Ectodermal cell (in vitro differentiated cells): Measurements from ENCODE around the gene TTC22.
"Not testable (repeated sequence)": the region's sequence is repeated elsewhere in the genome, so short reads cannot be mapped to it uniquely, and the experiment has no call there.

ENCODE experiments used
- H3K27ac ChIP-seq: 2 replicates; pipeline ENCODE4 v1.7.0; 2013; ENCODE audit warnings: mild to moderate bottlenecking, low read depth, low read length; ENCODE audit not compliant: insufficient read depth, poor library complexity, severe bottlenecking
- H3K27me3 ChIP-seq: 2 replicates; pipeline ENCODE4 v1.7.0; 2013; ENCODE audit warnings: mild to moderate bottlenecking, low read length; ENCODE audit not compliant: insufficient read depth, control insufficient read depth, poor library complexity, severe bottlenecking
- H3K36me3 ChIP-seq: one replicate; pipeline ENCODE4 v1.7.0; 2013; ENCODE audit warnings: low read length; ENCODE audit not compliant: control insufficient read depth, insufficient read depth
- H3K4me1 ChIP-seq: one replicate; pipeline ENCODE4 v1.7.0; 2013; ENCODE audit warnings: low read length; ENCODE audit not compliant: control insufficient read depth, insufficient read depth
- H3K4me3 ChIP-seq: 2 replicates; pipeline ENCODE4 v1.7.0; 2013; ENCODE audit warnings: low read depth, low read length, control low read depth; ENCODE audit not compliant: insufficient read depth
- H3K9me3 ChIP-seq: 2 replicates; pipeline ENCODE4 v1.7.0; 2013; ENCODE audit warnings: mild to moderate bottlenecking, low read length, moderate library complexity; ENCODE audit not compliant: control insufficient read depth
- WGBS, 2 experiments: methylation state at CpG; one replicate each; pipeline ENCODE4 v1.1.7; 2013; ENCODE audit warnings: missing lambda C conversion rate in 2 of 2; 5-methylcytosine and 5-hydroxymethylcytosine counted together

The TTC22 gene

DNA sequence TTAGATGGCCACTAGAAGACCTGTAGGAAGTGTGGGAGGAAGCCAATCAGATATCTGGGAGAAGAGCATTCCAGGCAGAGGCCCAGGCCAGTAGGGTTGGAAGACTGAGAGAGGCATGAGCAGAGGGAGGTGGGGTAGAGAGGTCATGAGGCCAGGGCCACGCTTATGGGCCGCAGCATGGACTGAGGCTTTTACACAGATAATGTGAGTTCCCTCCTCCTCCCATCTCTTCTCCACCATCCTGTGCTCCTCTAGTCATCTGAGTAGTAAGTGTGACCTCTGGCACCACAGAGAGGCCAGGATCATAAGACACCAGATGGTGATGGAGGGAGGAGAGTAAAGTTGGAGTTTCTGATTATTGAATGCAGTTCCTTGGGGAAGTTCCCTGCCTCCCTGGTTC, 17.1 kb downstream of the TTC22 start:
- H3K27me3 ChIP-seq: peaks cover 47% of the 10 kb centered on the region
- H3K27ac ChIP-seq: no peak overlapping the region
- 79 to 100% methylated on average over 1 to 2 of the region's 2 CpGs for WGBS, 2 experiments
- no peaks in the 10 kb centered on the region for H3K36me3 ChIP-seq
- H3K9me3 ChIP-seq: no peaks in the 10 kb centered on the region
- no peak overlapping the region for H3K4me3 ChIP-seq
- no peaks in the 10 kb centered on the region for H3K4me1 ChIP-seq

- WGBS, 2 experiments: 79 to 92% methylated on average over 2 of the region's 2 CpGs
- H3K27me3 ChIP-seq: peaks cover 51% of the 10 kb centered on the region
These were observed 18.5 kb downstream of the TTC22 start for GRCh38 chr1:54782588-54782987.

DNA sequence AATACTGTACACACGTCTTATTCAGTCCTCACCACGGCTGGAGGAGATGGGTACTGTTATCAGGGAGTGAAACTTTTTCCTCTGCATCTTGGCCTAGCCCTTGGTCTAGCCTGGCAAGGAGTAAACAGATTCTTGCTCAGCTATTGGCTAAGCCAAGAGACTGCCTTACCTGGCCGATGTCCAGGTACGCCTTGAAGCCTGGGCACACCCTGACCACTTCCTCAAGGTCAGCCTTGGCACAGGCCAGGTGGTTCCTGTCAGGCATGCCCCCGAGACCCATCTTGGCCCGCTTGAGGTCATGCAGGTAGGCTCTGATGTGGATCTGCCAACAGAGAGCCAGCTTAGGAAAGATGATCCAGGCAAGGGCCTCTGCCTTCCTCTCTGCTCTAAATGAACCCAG, 19.0 kb downstream of the TTC22 start:
- Histone ChIP-seq H3K27me3 (peaks cover 51% of the 10 kb centered on the region), H3K4me3 (no peak overlapping the region), H3K4me1 (no peaks in the 10 kb centered on the region), H3K36me3 (no peaks in the 10 kb centered on the region), H3K27ac (no peak overlapping the region), H3K9me3 (no peaks in the 10 kb centered on the region)
- 90 to 94% methylated on average over 6 of the region's 6 CpGs for WGBS, 2 experiments

More at GRCh38 chr1:54782588-54782987, 18.5 kb downstream of the TTC22 start:
- H3K4me1 ChIP-seq: no peaks in the 10 kb centered on the region
- H3K27ac ChIP-seq: no peak overlapping the region
- no peaks in the 10 kb centered on the region for H3K36me3 ChIP-seq
- no peak overlapping the region for H3K4me3 ChIP-seq
- H3K9me3 ChIP-seq: no peaks in the 10 kb centered on the region

DNA sequence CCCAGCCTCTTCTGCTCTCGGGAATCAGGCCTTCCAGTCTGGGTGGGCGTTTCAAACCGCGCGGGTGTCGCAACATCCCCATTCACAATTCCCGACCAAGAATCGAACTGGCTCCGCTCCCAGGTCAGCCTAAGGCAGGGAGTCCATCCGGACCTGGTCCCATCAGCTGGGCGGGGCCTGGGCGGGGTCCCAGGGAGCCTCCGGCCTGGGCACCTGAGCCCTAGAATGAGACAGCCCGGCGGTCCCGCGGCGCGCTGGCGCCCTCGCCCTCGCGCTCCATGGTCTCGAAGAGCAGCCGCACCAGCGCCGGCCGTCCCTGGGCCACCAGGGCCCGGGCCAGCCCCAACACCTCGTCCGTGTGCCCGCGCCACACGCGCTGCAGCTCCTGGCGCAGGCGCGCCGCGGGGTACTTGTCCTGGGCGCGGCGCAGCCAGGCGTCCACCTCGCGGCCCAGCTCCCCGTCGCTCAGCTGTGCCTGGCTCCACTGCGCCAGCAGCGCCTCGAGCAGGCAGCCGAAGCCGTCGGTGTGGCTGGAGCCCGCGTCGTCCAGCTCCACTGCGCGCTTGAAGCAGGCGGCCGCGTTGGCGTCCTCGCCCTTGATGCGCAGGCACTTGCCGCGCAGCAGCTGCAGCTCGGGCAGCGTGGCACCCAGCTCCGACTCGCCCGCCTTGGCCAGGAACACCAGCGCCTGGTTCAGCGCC, 19.9 kb downstream of the TTC22 start:
- 37 to 38% methylated on average over 74 of the region's 74 CpGs for WGBS, 2 experiments
- Histone ChIP-seq H3K27ac (no peak overlapping the region), H3K9me3 (no peaks in the 10 kb centered on the region), H3K4me3 (no peak overlapping the region), H3K36me3 (no peaks in the 10 kb centered on the region), H3K27me3 (peaks cover 51% of the 10 kb centered on the region), H3K4me1 (no peaks in the 10 kb centered on the region)

- H3K27me3 ChIP-seq: peaks cover 34% of the 10 kb centered on the region
- no peaks in the 10 kb centered on the region for H3K36me3 ChIP-seq
- no peaks in the 10 kb centered on the region for H3K9me3 ChIP-seq
- no peak overlapping the region for H3K4me3 ChIP-seq
- WGBS, 2 experiments: 88 to 89% methylated on average over 4 of the region's 4 CpGs
- H3K4me1 ChIP-seq: no peaks in the 10 kb centered on the region
- no peak overlapping the region for H3K27ac ChIP-seq
These were observed 23.7 kb downstream of the TTC22 start for GRCh38 chr1:54777431-54777830.

DNA sequence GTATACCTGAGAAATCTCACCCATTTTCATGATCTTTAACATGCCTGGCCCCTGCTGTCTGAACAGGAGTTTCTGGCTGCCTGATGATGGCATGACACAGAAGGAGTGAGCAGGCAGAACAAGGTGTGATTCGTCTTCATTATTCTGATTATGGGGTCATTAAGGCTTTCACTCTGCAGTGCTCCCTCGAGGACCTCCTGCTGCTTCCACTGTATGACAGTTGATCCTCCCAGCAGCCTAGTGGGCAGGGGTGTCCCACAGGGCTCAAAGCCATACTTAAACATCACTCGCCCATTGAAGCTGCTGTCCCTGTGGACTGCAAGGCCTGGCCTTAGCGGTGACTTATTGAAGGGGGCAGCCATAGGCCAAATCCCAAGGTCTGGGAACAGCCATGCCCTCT, 24.1 kb downstream of the TTC22 start:
- Histone ChIP-seq H3K36me3 (no peaks in the 10 kb centered on the region), H3K4me1 (no peaks in the 10 kb centered on the region), H3K27me3 (peaks cover 30% of the 10 kb centered on the region), H3K4me3 (no peak overlapping the region), H3K27ac (no peak overlapping the region), H3K9me3 (no peaks in the 10 kb centered on the region)
- 81 to 84% methylated on average over 4 of the region's 4 CpGs for WGBS, 2 experiments

DNA sequence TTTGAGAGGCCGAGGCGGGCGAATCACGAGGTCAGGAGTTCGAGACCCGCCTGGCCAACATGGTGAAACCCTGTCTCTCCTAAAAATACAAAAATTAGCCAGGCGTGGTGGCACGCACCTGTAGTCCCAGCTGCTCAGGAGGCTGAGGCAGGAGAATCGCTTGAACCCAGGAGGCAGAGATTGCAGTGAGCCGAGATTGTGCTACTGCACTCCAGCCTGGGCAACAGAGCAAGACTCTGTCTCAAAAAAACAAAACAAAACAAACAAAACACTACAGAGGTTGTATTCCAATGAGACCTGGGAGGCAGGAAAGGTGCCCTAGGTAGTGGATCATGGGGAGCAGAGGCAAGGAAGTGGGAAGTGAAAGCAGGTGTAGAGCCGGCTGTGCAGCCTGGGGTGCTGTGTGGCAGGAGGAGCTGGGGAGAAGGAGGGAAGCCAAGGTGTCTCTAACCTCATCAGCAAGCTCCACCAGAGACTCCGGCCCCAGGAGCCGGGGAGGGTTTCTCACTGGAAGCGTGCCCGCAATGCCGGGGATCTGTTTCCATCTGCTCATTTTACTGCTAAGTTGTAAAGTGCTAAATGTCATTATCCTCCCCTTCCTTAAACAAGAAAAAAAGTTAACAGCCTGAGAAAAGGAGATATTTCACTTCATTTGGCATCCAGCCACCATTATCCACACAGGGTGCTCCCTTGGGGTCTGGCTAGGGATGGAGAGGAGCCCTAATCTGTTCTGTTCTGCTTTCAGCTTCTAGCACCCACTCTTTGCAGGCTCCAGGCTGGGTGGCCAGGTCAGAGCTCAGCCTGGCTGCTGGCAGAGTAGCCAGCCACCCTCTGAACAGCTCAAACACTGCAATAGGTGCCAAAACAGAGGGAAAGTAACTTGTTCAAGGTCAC, 25.0 kb downstream of the TTC22 start:
- not testable (repeated sequence) for H3K27ac ChIP-seq

GRCh38 chr1:54774820-54775498, 26.2 kb downstream of the TTC22 start:
- no peak overlapping the region for H3K27ac ChIP-seq
- no peaks in the 10 kb centered on the region for H3K36me3 ChIP-seq
- H3K4me3 ChIP-seq: no peak overlapping the region
- 75 to 77% methylated on average over 15 of the region's 15 CpGs for WGBS, 2 experiments
- no peaks in the 10 kb centered on the region for H3K9me3 ChIP-seq
- H3K4me1 ChIP-seq: no peaks in the 10 kb centered on the region
- H3K27me3 ChIP-seq: peaks cover 9% of the 10 kb centered on the region

More for the DNA sequence above, 25.0 kb downstream of the TTC22 start:
- H3K36me3 ChIP-seq, H3K4me3 ChIP-seq, H3K4me1 ChIP-seq, H3K9me3 ChIP-seq: not testable (repeated sequence)
- peaks cover 20% of the 10 kb centered on the region for H3K27me3 ChIP-seq
- 90 to 95% methylated on average over 16 of the region's 16 CpGs for WGBS, 2 experiments

- Histone ChIP-seq H3K4me1 (no peaks in the 10 kb centered on the region), H3K27me3 (no peaks in the 10 kb centered on the region), H3K9me3 (no peaks in the 10 kb centered on the region), H3K4me3 (no peak overlapping the region), H3K36me3 (no peaks in the 10 kb centered on the region), H3K27ac (no peak overlapping the region)
- WGBS, 2 experiments: 84 to 94% methylated on average over 2 of the region's 2 CpGs
These were observed 28.2 kb downstream of the TTC22 start for GRCh38 chr1:54772951-54773350.

DNA sequence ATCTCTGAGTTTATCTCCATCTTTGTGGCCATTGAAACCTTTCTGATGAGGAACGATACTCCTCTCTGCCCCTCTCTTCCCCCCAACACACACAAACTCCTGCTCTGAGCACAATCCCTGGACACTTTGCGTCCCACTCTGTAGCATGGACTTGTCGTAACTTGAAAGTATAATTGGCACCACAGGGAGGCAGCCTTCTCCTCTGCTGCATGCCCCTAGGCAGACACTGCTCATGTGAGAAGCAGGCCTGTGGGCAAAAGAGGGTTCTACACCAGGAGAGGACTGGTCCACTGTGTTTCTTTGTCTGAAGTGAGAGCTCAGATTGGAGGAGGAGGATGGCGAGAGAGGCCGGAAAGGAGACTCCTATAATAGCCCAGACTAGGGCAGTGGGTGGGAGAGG, 33.0 kb downstream of the TTC22 start:
- no peak overlapping the region for H3K27ac ChIP-seq
- H3K4me1 ChIP-seq: peaks cover 3% of the 10 kb centered on the region
- H3K9me3 ChIP-seq: no peaks in the 10 kb centered on the region
- H3K36me3 ChIP-seq: no peaks in the 10 kb centered on the region
- no peaks in the 10 kb centered on the region for H3K27me3 ChIP-seq
- H3K4me3 ChIP-seq: no peak overlapping the region
- WGBS, 2 experiments: 86 to 89% methylated on average over 5 of the region's 5 CpGs
